Activated CD8-positive, alpha-beta T cell treated with anti-CD3 and anti-CD28 coated beads for 36 hours (primary cell): ENCODE results near the gene MBNL3. TPM values are rescaled to one million over a fixed set of nuclear protein-coding genes. Genes with fewer than 3 reads are reported as not detected.

Experiments
- ATAC-seq: fragments of 200-7000 bp; cut with Tn5 transposase; one replicate; pipeline ENCODE4 v1.10.0; 2021; ENCODE audit warnings: mild to moderate bottlenecking, moderate library complexity
- CTCF ChIA-PET: fragments of 350-600 bp; sonication (Branson Sonifier 250); formaldehyde crosslinking; loops from one replicate; lab custom pipeline; 2021; ENCODE audit warnings: antibody characterized with exemption; lab: Charles Lee
- POLR2A ChIA-PET: fragments of 350-600 bp; sonication (Branson Sonifier 250); formaldehyde crosslinking; loops from one replicate; lab custom pipeline; 2021; ENCODE audit warnings: antibody characterized with exemption; lab: Charles Lee
- DNase-seq: peaks from one replicate; pipeline ENCODE4 v3.0.0-alpha.2; 2020
- H3K27ac Mint-ChIP-seq: one replicate; pipeline ENCODE4 v1.8.0; 2021; ENCODE audit warnings: mild to moderate bottlenecking, mixed read lengths
- H3K27me3 Mint-ChIP-seq: one replicate; pipeline ENCODE4 v1.8.0; 2021; ENCODE audit warnings: mixed read lengths
- H3K36me3 Mint-ChIP-seq: one replicate; pipeline ENCODE4 v1.8.0; 2021; ENCODE audit warnings: low read depth, mixed read lengths
- H3K4me1 Mint-ChIP-seq: one replicate; pipeline ENCODE4 v1.8.0; 2021; ENCODE audit warnings: low read depth, mixed read lengths
- H3K4me3 Mint-ChIP-seq: one replicate; pipeline ENCODE4 v1.8.0; 2021; ENCODE audit warnings: mild to moderate bottlenecking, moderate library complexity, mixed read lengths
- H3K9me3 Mint-ChIP-seq: one replicate; pipeline ENCODE4 v1.8.0; 2021; ENCODE audit warnings: mixed read lengths
- CTCF ChIP-seq: fragments of 200-600 bp; IDR thresholded peaks from one replicate; pipeline ENCODE4 v1.8.0; 2022; ENCODE audit warnings: antibody characterized with exemption, mild to moderate bottlenecking
- intact Hi-C: fragments of 100-400 bp; cut with micrococcal nuclease; formaldehyde crosslinking; loops from one replicate; pipeline ENCODE4 v1.10.0; 2022
- total RNA-seq, 2 experiments: library from RNA; stranded (reverse); gene quantifications; one replicate each; pipeline ENCODE4 v1.2.3, GENCODE V29; 2021

MBNL3 gene
- total RNA-seq, 2 experiments from 2014 or later = 19.8 to 23.3 TPM

- CTCF ChIA-PET = interaction anchor here (1.0 kb wide), 1 partner anchor 52 kb away, joined by 3 read pairs; no protein-coding TSS in a partner anchor
- Mint-ChIP-seq H3K36me3 (peaks cover 6% of the 10 kb centered on the region), H3K9me3 (no peaks in the 10 kb centered on the region), H3K4me3 (no peak overlapping the region), H3K27me3 (no peaks in the 10 kb centered on the region), H3K27ac (no peak overlapping the region), H3K4me1 (no peaks in the 10 kb centered on the region)
- intact Hi-C loops = no loop called here
- POLR2A ChIA-PET = no interaction called here
- no peak for TF ChIP-seq CTCF
- DNase-seq = no peak
- no peak for ATAC-seq
Observed at GRCh38 chrX:132382068-132382467, 106.8 kb downstream of the MBNL3 start.

DNA sequence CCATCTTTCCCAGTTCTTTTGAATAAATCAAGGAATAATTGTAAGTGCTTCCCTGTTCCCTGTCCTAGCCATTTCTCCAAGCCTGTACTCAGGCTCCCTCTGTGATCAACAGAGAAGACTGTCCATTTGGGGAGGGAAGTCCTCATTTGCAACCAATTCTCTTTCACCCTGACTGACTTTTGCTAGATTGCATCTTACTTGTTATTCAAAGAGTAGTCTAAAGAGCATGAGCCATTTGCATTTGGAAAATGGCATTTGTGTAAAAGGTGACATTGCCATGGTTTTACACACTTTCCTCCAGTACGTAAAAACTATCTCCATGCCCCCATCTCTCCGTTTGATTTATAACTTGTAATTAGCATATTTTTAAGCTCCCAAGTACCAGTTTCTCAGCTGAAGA lies 110.6 kb downstream of the MBNL3 start:
- Mint-ChIP-seq H3K27me3 (no peaks in the 10 kb centered on the region), H3K9me3 (no peaks in the 10 kb centered on the region), H3K4me3 (no peak overlapping the region), H3K36me3 (peaks cover 3% of the 10 kb centered on the region), H3K4me1 (no peaks in the 10 kb centered on the region), H3K27ac (no peak overlapping the region)
- ChIA-PET CTCF (no interaction called here), POLR2A (no interaction called here)
- ATAC-seq (no peak), DNase-seq (no peak)
- no peak for TF ChIP-seq CTCF
- intact Hi-C loops = no loop called here

DNA sequence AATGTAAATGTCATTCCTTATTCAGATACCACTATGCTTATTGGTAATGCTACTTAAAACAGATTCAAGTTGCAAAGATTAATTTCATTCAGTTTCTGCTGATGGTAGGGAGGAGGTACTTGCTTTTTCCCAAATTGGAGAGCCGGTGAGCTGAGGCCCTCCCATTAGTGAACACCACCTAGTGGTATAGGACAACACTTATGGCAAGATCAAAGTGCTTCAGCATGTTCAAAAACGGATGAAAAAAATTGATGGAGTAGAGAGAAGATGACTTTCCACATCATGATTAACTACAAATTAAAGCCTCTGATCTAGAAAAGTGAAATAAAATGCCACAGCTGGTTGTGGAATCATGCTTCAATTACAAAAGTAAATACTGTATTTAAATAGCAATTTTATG lies 112.9 kb downstream of the MBNL3 start:
- H3K4me1 Mint-ChIP-seq = no peaks in the 10 kb centered on the region

DNA sequence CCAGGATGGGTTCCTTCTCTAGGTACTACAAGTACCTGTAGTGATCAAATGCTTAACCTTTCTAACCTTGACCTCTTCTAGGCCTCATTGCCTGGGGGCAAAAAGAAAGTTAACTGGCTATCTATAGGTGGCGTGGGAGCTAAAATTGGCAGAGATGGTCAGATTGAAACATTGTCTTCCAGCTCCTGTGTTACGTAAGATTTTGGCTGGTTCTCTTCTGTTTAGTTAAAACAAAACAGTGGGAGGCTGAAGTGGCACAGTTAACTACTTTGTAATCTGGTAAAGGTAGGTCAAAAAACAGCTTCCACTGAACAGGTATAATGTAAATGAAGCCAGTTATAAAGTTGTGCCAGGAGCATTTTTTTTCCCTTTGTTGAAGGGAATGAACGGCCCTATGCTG lies 115.2 kb downstream of the MBNL3 start:
- H3K27me3 Mint-ChIP-seq = no peaks in the 10 kb centered on the region
- POLR2A ChIA-PET = no interaction called here
- ATAC-seq (no peak), DNase-seq (no peak)
- CTCF ChIA-PET = interaction anchor here (1.4 kb wide), 1 partner anchor 81 kb away, joined by 4 read pairs; no protein-coding TSS in a partner anchor
- intact Hi-C loops = no loop called here
- no peak for TF ChIP-seq CTCF
- H3K36me3 Mint-ChIP-seq = no peaks in the 10 kb centered on the region
- H3K4me3 Mint-ChIP-seq = no peak overlapping the region
- H3K27ac Mint-ChIP-seq = no peak overlapping the region
- H3K9me3 Mint-ChIP-seq = no peaks in the 10 kb centered on the region
- H3K4me1 Mint-ChIP-seq = no peaks in the 10 kb centered on the region

More for the DNA sequence above, 112.9 kb downstream of the MBNL3 start:
- no peak for TF ChIP-seq CTCF
- no peak for ATAC-seq
- Mint-ChIP-seq H3K27ac (no peak overlapping the region), H3K27me3 (no peaks in the 10 kb centered on the region), H3K9me3 (no peaks in the 10 kb centered on the region), H3K36me3 (peaks cover 2% of the 10 kb centered on the region), H3K4me3 (no peak overlapping the region)
- intact Hi-C loops = no loop called here
- POLR2A ChIA-PET = no interaction called here
- DNase-seq = no peak
- CTCF ChIA-PET = interaction anchor here (2.5 kb wide), 1 partner anchor 83 kb away, joined by 8 read pairs; no protein-coding TSS in a partner anchor

GRCh38 chrX:132369617-132370326 lies 119.1 kb downstream of the MBNL3 start:
- H3K4me1 Mint-ChIP-seq = no peaks in the 10 kb centered on the region
- no peak for DNase-seq
- no peak for ATAC-seq
- ChIA-PET CTCF (no interaction called here), POLR2A (no interaction called here)
- no peaks in the 10 kb centered on the region for H3K27me3 Mint-ChIP-seq
- intact Hi-C loops = no loop called here
- no peaks in the 10 kb centered on the region for H3K36me3 Mint-ChIP-seq
- no peak overlapping the region for H3K27ac Mint-ChIP-seq
- no peak for TF ChIP-seq CTCF
- H3K9me3 Mint-ChIP-seq = no peaks in the 10 kb centered on the region
- H3K4me3 Mint-ChIP-seq = no peak overlapping the region
